Keratinocyte (primary cell): ENCODE results near the gene TIGIT. TPM values are rescaled to one million over a fixed set of nuclear protein-coding genes. Genes with fewer than 3 reads are reported as not detected.

ENCODE experiments used
- DNase-seq: peaks from one replicate; pipeline ENCODE4 v3.0.0-alpha.2; 2011; ENCODE audit warnings: low read depth, missing footprints, low spot score
- FAIRE-seq: peaks from 2 replicates; lab custom pipeline; 2011; peaks lifted over from hg19 to GRCh38; lab: Jason Lieb, UNC
- H2AFZ ChIP-seq: 2 replicates; pipeline ENCODE4 v1.6.0; 2012; ENCODE audit warnings: low read length, control low read depth, inconsistent platforms; ENCODE audit not compliant: control insufficient read depth
- H3K27ac ChIP-seq: 2 replicates; pipeline ENCODE4 v1.5.1; 2011; ENCODE audit warnings: low read length; ENCODE audit not compliant: control insufficient read depth, insufficient read depth
- H3K27me3 ChIP-seq: 3 replicates; pipeline ENCODE4 v1.6.0; 2011; ENCODE audit warnings: low read length; ENCODE audit not compliant: control insufficient read depth, insufficient read depth; ENCODE audit errors: extremely low read depth
- H3K36me3 ChIP-seq, 2 experiments: 2 replicates in 1 of 2; 3 replicates in 1 of 2; pipeline ENCODE4 v1.5.1; 2011; ENCODE audit warnings: low read length in 2 of 2, mild to moderate bottlenecking in 1 of 2; ENCODE audit not compliant: control insufficient read depth in 2 of 2, insufficient read depth in 2 of 2; ENCODE audit errors: extremely low read depth in 1 of 2
- H3K4me1 ChIP-seq: 3 replicates; pipeline ENCODE4 v1.5.1; 2011; ENCODE audit warnings: low read length; ENCODE audit not compliant: control insufficient read depth, insufficient read depth; ENCODE audit errors: extremely low read depth
- H3K4me2 ChIP-seq: 3 replicates; pipeline ENCODE4 v1.6.0; 2011; ENCODE audit warnings: low read depth, low read length; ENCODE audit not compliant: control insufficient read depth, insufficient read depth; ENCODE audit errors: extremely low read depth
- H3K4me3 ChIP-seq, 3 experiments: fragments of 200-600 bp in 1 of 3; sonication (generic) in 1 of 3; 2 replicates in 2 of 3; 3 replicates in 1 of 3; pipeline ENCODE4 v1.5.1; 2011 to 2016; ENCODE audit warnings: low read length in 3 of 3, mild to moderate bottlenecking in 3 of 3, control low read depth in 2 of 3, inconsistent platforms in 1 of 3, low read depth in 1 of 3, mixed read lengths in 1 of 3, mixed run types in 1 of 3, moderate library complexity in 1 of 3; ENCODE audit not compliant: control insufficient read depth in 2 of 3, insufficient read depth in 2 of 3; ENCODE audit errors: extremely low read depth in 1 of 3
- H3K79me2 ChIP-seq: 2 replicates; pipeline ENCODE4 v1.6.0; 2012; ENCODE audit warnings: low read length; ENCODE audit not compliant: control insufficient read depth, insufficient read depth
- H3K9ac ChIP-seq: 3 replicates; pipeline ENCODE4 v1.6.0; 2011; ENCODE audit warnings: low read length; ENCODE audit not compliant: control insufficient read depth, insufficient read depth; ENCODE audit errors: extremely low read depth
- H3K9me1 ChIP-seq: 3 replicates; pipeline ENCODE4 v1.6.0; 2011; ENCODE audit warnings: low read length; ENCODE audit not compliant: control insufficient read depth, insufficient read depth; ENCODE audit errors: extremely low read depth
- H3K9me3 ChIP-seq: 2 replicates; pipeline ENCODE4 v1.5.1; 2012; ENCODE audit warnings: low read depth, low read length; ENCODE audit not compliant: control insufficient read depth
- H4K20me1 ChIP-seq: 3 replicates; pipeline ENCODE4 v1.6.0; 2011; ENCODE audit warnings: low read length; ENCODE audit not compliant: control insufficient read depth, insufficient read depth; ENCODE audit errors: extremely low read depth
- CTCF ChIP-seq, 3 experiments: IDR thresholded peaks in 1 of 3; conservative IDR thresholded peaks in 1 of 3; optimal IDR thresholded peaks in 1 of 3; 2 replicates in 2 of 3; 3 replicates in 1 of 3; pipeline versions ENCODE3 to v1.5.1; 2011; ENCODE audit warnings: low read length in 3 of 3, mild to moderate bottlenecking in 3 of 3, moderate library complexity in 2 of 3, control low read depth in 1 of 3, inconsistent platforms in 1 of 3; ENCODE audit not compliant: insufficient read depth in 2 of 3; ENCODE audit errors: extremely low read depth in 1 of 3
- EZH2 ChIP-seq: IDR thresholded peaks from one replicate; pipeline ENCODE4 v1.6.1; 2012; ENCODE audit warnings: inconsistent platforms, mild to moderate bottlenecking, low read length, moderate library complexity
- dilution Hi-C: fragments of 300-500 bp; cut with MboI; formaldehyde crosslinking; loops from one replicate; pipeline ENCODE4 v1.7.0; 2020; ENCODE audit warnings: low sequenced_read_pairs; ENCODE audit not compliant: extremely low pct_ligation_motif_present
- polyA plus RNA-seq, 5 experiments: library from polyadenylated mRNA; depleted of rRNA in 3 of 5; stranded (reverse) in 3 of 5; stranded (forward) in 1 of 5; unstranded in 1 of 5; fragments of >200 nt; gene quantifications; 1 replicate in 1 of 5; 2 replicates in 3 of 5; 3 replicates in 1 of 5; pipeline versions ENCODE4 v1.2.1 to v1.2.3, GENCODE V29; 2011 to 2012; ENCODE audit warnings: missing spikeins in 2 of 5, low read depth in 1 of 5, low replicate concordance in 1 of 5

TIGIT gene
- polyA plus RNA-seq, 1 donor (not counting 4 experiments of a cell fraction or from before 2014, with no cell fraction given) = not detected

GRCh38 chr3:114331007-114331406, 37.2 kb downstream of the TIGIT start:
- H3K4me2 ChIP-seq = no peak overlapping the region
- no peaks in the 10 kb centered on the region for H3K79me2 ChIP-seq
- no peaks in the 10 kb centered on the region for H3K4me1 ChIP-seq
- TF ChIP-seq EZH2 = no peak
- TF ChIP-seq CTCF (optimal IDR thresholded peaks at IDR 0.05 in 1 of 3, IDR thresholded peaks at IDR 0.05 in 1 of 3, conservative IDR thresholded peaks at IDR 0.05 in 1 of 3; ENCODE audit: extremely low read depth in 1 of 3, insufficient read depth in 2 of 3, low read length in 3 of 3) = no peak
- dilution Hi-C loops = no loop called here
- H3K27ac ChIP-seq = no peak overlapping the region
- H3K4me3 ChIP-seq = no peak overlapping the region
- no peak overlapping the region for H2AFZ ChIP-seq
- FAIRE-seq = no peak
- no peaks in the 10 kb centered on the region for H3K9me1 ChIP-seq
- no peaks in the 10 kb centered on the region for H3K9me3 ChIP-seq
- H3K9ac ChIP-seq = no peak overlapping the region
- H3K36me3 ChIP-seq = no peaks in the 10 kb centered on the region
- no peak for DNase-seq
- no peaks in the 10 kb centered on the region for H4K20me1 ChIP-seq
- H3K27me3 ChIP-seq = no peaks in the 10 kb centered on the region

GRCh38 chr3:114331710-114332109, 37.9 kb downstream of the TIGIT start:
- dilution Hi-C loops = no loop called here
- no peaks in the 10 kb centered on the region for H4K20me1 ChIP-seq
- no peaks in the 10 kb centered on the region for H3K4me1 ChIP-seq
- no peaks in the 10 kb centered on the region for H3K27me3 ChIP-seq
- no peak overlapping the region for H3K4me2 ChIP-seq
- H3K9me3 ChIP-seq = no peaks in the 10 kb centered on the region
- H3K79me2 ChIP-seq = no peaks in the 10 kb centered on the region
- H3K9me1 ChIP-seq = no peaks in the 10 kb centered on the region
- H3K27ac ChIP-seq = no peak overlapping the region
- DNase-seq (no peak), FAIRE-seq (no peak)
- no peak for TF ChIP-seq EZH2
- TF ChIP-seq CTCF (optimal IDR thresholded peaks at IDR 0.05 in 1 of 3, IDR thresholded peaks at IDR 0.05 in 1 of 3, conservative IDR thresholded peaks at IDR 0.05 in 1 of 3; ENCODE audit: extremely low read depth in 1 of 3, insufficient read depth in 2 of 3, low read length in 3 of 3) = no peak
- no peaks in the 10 kb centered on the region for H3K36me3 ChIP-seq
- no peak overlapping the region for H2AFZ ChIP-seq
- no peak overlapping the region for H3K4me3 ChIP-seq
- H3K9ac ChIP-seq = no peak overlapping the region
